HEK293 (cell line): ENCODE data around the gene LGR5.

Experiments
- IKZF3 ChIP-seq: fragments of 450-650 bp; IDR thresholded peaks from 2 replicates; pipeline ENCODE4 v1.5.0; 2018; ENCODE audit warnings: missing biosample characterization, mild to moderate bottlenecking, missing genetic modification characterization, moderate library complexity
- SP3 ChIP-seq: fragments of 450-650 bp; formaldehyde crosslinking; IDR thresholded peaks from 2 replicates; pipeline ENCODE4 v1.5.1; 2016; ENCODE audit warnings: missing biosample characterization, missing genetic modification characterization
- YY1 ChIP-seq: fragments of 450-650 bp; formaldehyde crosslinking; IDR thresholded peaks from 2 replicates; pipeline ENCODE4 v1.5.1; 2018; ENCODE audit warnings: missing biosample characterization, missing genetic modification characterization
- ZBTB17 ChIP-seq: fragments of 450-650 bp; formaldehyde crosslinking; IDR thresholded peaks from 2 replicates; pipeline ENCODE4 v1.5.1; 2016; ENCODE audit warnings: missing biosample characterization, missing genetic modification characterization
- ZFP37 ChIP-seq: fragments of 450-650 bp; formaldehyde crosslinking; IDR thresholded peaks from 2 replicates; pipeline ENCODE4 v1.5.1; 2016; ENCODE audit warnings: missing biosample characterization, missing genetic modification characterization
- ZNF121 ChIP-seq: fragments of 450-650 bp; formaldehyde crosslinking; IDR thresholded peaks from 2 replicates; pipeline ENCODE4 v1.5.1; 2016; ENCODE audit warnings: missing biosample characterization, missing genetic modification characterization
- ZNF138 ChIP-seq: fragments of 450-650 bp; formaldehyde crosslinking; IDR thresholded peaks from 2 replicates; pipeline ENCODE4 v1.5.1; 2016; ENCODE audit warnings: missing biosample characterization, missing genetic modification characterization, borderline replicate concordance
- ZNF146 ChIP-seq: fragments of 450-650 bp; formaldehyde crosslinking; IDR thresholded peaks from 2 replicates; pipeline ENCODE4 v1.5.1; 2016; ENCODE audit warnings: missing biosample characterization, missing genetic modification characterization
- ZNF2 ChIP-seq: fragments of 450-650 bp; formaldehyde crosslinking; IDR thresholded peaks from 2 replicates; pipeline ENCODE4 v1.5.1; 2016; ENCODE audit warnings: missing biosample characterization, missing genetic modification characterization
- ZNF223 ChIP-seq: fragments of 450-650 bp; formaldehyde crosslinking; IDR thresholded peaks from 2 replicates; pipeline ENCODE4 v1.5.1; 2016; ENCODE audit warnings: missing biosample characterization, missing genetic modification characterization
- ZNF335 ChIP-seq: fragments of 450-650 bp; formaldehyde crosslinking; conservative IDR thresholded peaks from 2 replicates; pipeline ENCODE4 v1.5.1; 2016; ENCODE audit warnings: missing biosample characterization, missing genetic modification characterization
- ZNF354C ChIP-seq: fragments of 450-650 bp; formaldehyde crosslinking; IDR thresholded peaks from 2 replicates; pipeline ENCODE4 v1.5.1; 2016; ENCODE audit warnings: missing biosample characterization, missing genetic modification characterization, low read depth, borderline replicate concordance
- ZNF423 ChIP-seq: fragments of 450-650 bp; formaldehyde crosslinking; IDR thresholded peaks from 2 replicates; pipeline ENCODE4 v1.5.1; 2016; ENCODE audit warnings: missing biosample characterization, missing genetic modification characterization
- ZNF561 ChIP-seq: fragments of 450-650 bp; IDR thresholded peaks from 2 replicates; pipeline ENCODE4 v1.5.1; 2018; ENCODE audit warnings: missing biosample characterization, missing genetic modification characterization, borderline replicate concordance
- ZNF658 ChIP-seq: fragments of 450-650 bp; formaldehyde crosslinking; IDR thresholded peaks from 2 replicates; pipeline ENCODE4; 2016; ENCODE audit warnings: missing biosample characterization, missing genetic modification characterization
- ZNF660 ChIP-seq: fragments of 450-650 bp; IDR thresholded peaks from 2 replicates; pipeline ENCODE4 v1.5.1; 2018; ENCODE audit warnings: missing biosample characterization, mild to moderate bottlenecking, missing genetic modification characterization
- TF ChIP-seq, protein P1 (sequence below): fragments of 450-650 bp; formaldehyde crosslinking; IDR thresholded peaks from 2 replicates; pipeline ENCODE4 v1.5.1; 2016; ENCODE audit warnings: missing biosample characterization, missing genetic modification characterization
- TF ChIP-seq, protein P2 (sequence below): fragments of 450-650 bp; formaldehyde crosslinking; IDR thresholded peaks from 2 replicates; pipeline ENCODE4 v1.5.1; 2016; ENCODE audit warnings: missing biosample characterization, missing genetic modification characterization
- TF ChIP-seq, protein P3 (sequence below): fragments of 450-650 bp; formaldehyde crosslinking; IDR thresholded peaks from 2 replicates; pipeline ENCODE4 v1.5.1; 2017; ENCODE audit warnings: missing biosample characterization, missing genetic modification characterization
- TF ChIP-seq, protein P4 (sequence below): fragments of 450-650 bp; formaldehyde crosslinking; conservative IDR thresholded peaks from 2 replicates; pipeline ENCODE4 v1.5.1; 2016; ENCODE audit warnings: low read depth, missing biosample characterization, missing genetic modification characterization

Gene LGR5

DNA sequence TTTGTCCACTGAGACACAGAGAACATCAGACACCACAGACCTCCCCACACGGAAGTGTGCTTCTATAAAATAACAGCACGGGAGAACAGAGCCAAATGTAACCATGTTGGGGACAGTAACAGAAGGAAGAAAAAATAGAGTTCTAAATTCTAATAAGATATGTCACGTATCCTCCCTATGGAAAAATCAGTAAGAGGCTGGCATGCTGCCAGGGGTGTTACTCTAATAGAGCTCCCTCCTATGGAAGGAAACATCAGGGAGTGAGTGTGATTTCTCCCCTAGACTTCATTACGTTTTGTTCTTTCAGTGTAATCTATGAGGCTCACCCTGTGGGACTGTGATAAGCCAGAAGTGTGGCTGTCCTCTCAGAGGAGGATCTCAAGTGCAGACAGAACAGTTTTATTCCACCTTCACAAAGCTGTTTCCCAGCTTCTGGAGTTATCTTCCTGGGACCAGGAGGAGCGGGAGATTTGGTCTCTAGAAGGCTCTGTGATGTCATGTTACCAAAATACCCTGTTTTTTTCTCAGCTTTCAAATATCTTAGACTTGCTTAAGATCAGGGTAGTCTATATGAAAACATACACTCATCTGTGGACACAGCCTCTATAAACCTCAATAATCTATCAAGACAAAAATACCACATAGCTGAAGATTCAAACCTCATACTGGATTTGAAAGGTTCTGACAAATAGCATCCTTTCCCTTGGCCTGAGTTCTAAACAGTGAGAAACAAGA lies 154.8 kb downstream of the LGR5 start (continued):
- TF ChIP-seq, protein P1, sequence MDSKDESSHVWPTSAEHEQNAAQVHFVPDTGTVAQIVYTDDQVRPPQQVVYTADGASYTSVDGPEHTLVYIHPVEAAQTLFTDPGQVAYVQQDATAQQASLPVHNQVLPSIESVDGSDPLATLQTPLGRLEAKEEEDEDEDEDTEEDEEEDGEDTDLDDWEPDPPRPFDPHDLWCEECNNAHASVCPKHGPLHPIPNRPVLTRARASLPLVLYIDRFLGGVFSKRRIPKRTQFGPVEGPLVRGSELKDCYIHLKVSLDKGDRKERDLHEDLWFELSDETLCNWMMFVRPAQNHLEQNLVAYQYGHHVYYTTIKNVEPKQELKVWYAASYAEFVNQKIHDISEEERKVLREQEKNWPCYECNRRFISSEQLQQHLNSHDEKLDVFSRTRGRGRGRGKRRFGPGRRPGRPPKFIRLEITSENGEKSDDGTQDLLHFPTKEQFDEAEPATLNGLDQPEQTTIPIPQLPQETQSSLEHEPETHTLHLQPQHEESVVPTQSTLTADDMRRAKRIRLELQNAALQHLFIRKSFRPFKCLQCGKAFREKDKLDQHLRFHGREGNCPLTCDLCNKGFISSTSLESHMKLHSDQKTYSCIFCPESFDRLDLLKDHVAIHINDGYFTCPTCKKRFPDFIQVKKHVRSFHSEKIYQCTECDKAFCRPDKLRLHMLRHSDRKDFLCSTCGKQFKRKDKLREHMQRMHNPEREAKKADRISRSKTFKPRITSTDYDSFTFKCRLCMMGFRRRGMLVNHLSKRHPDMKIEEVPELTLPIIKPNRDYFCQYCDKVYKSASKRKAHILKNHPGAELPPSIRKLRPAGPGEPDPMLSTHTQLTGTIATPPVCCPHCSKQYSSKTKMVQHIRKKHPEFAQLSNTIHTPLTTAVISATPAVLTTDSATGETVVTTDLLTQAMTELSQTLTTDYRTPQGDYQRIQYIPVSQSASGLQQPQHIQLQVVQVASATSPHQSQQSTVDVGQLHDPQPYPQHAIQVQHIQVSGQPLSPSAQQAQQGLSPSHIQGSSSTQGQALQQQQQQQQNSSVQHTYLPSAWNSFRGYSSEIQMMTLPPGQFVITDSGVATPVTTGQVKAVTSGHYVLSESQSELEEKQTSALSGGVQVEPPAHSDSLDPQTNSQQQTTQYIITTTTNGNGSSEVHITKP, result peak; percentile 33; the same call in 1 of the 2 replicates
- TF ChIP-seq, protein P2, sequence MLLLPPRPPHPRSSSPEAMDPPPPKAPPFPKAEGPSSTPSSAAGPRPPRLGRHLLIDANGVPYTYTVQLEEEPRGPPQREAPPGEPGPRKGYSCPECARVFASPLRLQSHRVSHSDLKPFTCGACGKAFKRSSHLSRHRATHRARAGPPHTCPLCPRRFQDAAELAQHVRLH (tag by site-specific recombination), result 0 out of 2 replicates have a peak, but pooled peaks have one; percentile 32
- TF ChIP-seq, protein P3, sequence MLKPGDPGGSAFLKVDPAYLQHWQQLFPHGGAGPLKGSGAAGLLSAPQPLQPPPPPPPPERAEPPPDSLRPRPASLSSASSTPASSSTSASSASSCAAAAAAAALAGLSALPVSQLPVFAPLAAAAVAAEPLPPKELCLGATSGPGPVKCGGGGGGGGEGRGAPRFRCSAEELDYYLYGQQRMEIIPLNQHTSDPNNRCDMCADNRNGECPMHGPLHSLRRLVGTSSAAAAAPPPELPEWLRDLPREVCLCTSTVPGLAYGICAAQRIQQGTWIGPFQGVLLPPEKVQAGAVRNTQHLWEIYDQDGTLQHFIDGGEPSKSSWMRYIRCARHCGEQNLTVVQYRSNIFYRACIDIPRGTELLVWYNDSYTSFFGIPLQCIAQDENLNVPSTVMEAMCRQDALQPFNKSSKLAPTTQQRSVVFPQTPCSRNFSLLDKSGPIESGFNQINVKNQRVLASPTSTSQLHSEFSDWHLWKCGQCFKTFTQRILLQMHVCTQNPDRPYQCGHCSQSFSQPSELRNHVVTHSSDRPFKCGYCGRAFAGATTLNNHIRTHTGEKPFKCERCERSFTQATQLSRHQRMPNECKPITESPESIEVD, result no peak
- TF ChIP-seq SP3 (tag by site-specific recombination), result 0 out of 2 replicates have a peak, but pooled peaks have one; percentile 11
- TF ChIP-seq ZNF423 (tag by site-specific recombination), result no peak
- no peak for TF ChIP-seq ZFP37 (tag by site-specific recombination)
- TF ChIP-seq ZNF658, result no peak
- 0 out of 2 replicates have a peak, but pooled peaks have one; percentile 18 for TF ChIP-seq ZNF335 (tag by site-specific recombination)
- TF ChIP-seq, protein P4, sequence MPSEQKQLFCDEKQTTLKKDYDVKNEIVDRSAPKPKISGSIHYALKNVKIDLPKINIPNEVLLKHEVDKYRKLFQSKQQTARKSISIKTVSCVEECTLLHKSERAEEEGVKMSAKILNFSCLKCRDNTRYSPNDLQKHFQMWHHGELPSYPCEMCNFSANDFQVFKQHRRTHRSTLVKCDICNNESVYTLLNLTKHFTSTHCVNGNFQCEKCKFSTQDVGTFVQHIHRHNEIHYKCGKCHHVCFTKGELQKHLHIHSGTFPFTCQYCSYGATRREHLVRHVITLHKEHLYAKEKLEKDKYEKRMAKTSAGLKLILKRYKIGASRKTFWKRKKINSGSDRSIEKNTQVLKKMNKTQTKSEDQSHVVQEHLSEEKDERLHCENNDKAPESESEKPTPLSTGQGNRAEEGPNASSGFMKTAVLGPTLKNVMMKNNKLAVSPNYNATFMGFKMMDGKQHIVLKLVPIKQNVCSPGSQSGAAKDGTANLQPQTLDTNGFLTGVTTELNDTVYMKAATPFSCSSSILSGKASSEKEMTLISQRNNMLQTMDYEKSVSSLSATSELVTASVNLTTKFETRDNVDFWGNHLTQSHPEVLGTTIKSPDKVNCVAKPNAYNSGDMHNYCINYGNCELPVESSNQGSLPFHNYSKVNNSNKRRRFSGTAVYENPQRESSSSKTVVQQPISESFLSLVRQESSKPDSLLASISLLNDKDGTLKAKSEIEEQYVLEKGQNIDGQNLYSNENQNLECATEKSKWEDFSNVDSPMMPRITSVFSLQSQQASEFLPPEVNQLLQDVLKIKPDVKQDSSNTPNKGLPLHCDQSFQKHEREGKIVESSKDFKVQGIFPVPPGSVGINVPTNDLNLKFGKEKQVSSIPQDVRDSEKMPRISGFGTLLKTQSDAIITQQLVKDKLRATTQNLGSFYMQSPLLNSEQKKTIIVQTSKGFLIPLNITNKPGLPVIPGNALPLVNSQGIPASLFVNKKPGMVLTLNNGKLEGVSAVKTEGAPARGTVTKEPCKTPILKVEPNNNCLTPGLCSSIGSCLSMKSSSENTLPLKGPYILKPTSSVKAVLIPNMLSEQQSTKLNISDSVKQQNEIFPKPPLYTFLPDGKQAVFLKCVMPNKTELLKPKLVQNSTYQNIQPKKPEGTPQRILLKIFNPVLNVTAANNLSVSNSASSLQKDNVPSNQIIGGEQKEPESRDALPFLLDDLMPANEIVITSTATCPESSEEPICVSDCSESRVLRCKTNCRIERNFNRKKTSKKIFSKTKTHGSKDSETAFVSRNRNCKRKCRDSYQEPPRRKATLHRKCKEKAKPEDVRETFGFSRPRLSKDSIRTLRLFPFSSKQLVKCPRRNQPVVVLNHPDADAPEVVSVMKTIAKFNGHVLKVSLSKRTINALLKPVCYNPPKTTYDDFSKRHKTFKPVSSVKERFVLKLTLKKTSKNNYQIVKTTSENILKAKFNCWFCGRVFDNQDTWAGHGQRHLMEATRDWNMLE (tag by site-specific recombination), result peak; percentile 72
- TF ChIP-seq ZBTB17, result 0 out of 2 replicates have a peak, but pooled peaks have one; percentile 36
- no peak for TF ChIP-seq ZNF121 (tag by site-specific recombination)
- no peak for TF ChIP-seq ZNF223 (tag by site-specific recombination)
- no peak for TF ChIP-seq ZNF138 (tag by site-specific recombination)
- TF ChIP-seq YY1 (tag by site-specific recombination), result no peak
- no peak for TF ChIP-seq ZNF354C
- TF ChIP-seq IKZF3 (tag by site-specific recombination), result peak; percentile 60
- TF ChIP-seq ZNF146, result no peak
- TF ChIP-seq ZNF561 (tag by site-specific recombination), result 0 out of 2 replicates have a peak, but pooled peaks have one; percentile 49
- peak; percentile 79 for TF ChIP-seq ZNF660
- TF ChIP-seq ZNF2, result no peak
